Thyroid gland (tissue), 4 donors: Measurements from ENCODE around the gene PIP5KL1.

Source experiments
- CTCF ChIP-seq, 6 experiments: fragments of 200-600 bp in 3 of 6; fragments of 450-650 bp in 3 of 6; sonication (generic) in 3 of 6; IDR thresholded peaks; one replicate each; pipeline ENCODE4 v1.5.1; 2016 to 2019; ENCODE audit warnings: antibody characterized with exemption in 6 of 6, mild to moderate bottlenecking in 2 of 6, inconsistent platforms in 1 of 6, moderate library complexity in 1 of 6
- POLR2A ChIP-seq, 2 donors: fragments of 450-650 bp; IDR thresholded peaks; one replicate each; pipeline ENCODE4 v1.6.1; 2017; ENCODE audit warnings: antibody characterized with exemption in 2 of 2, mild to moderate bottlenecking in 2 of 2, moderate library complexity in 1 of 2

- TF ChIP-seq CTCF (IDR thresholded peaks at IDR 0.05) (no peak), POLR2A (IDR thresholded peaks at IDR 0.05) (no peak)
Measured at GRCh38 chr9:127915801-127916719, 14.5 kb downstream of the PIP5KL1 start.
